Glomerular visceral epithelial cell (primary cell): ENCODE results near the gene PPP2R2B.
A peak's percentile ranks its signal among the peaks of the same experiment; 100 is the strongest.

Experiments used
- DNase-seq: peaks from one replicate; pipeline ENCODE4 v3.0.0-alpha.2; 2016; ENCODE audit errors: extremely low spot score

PPP2R2B gene

DNA sequence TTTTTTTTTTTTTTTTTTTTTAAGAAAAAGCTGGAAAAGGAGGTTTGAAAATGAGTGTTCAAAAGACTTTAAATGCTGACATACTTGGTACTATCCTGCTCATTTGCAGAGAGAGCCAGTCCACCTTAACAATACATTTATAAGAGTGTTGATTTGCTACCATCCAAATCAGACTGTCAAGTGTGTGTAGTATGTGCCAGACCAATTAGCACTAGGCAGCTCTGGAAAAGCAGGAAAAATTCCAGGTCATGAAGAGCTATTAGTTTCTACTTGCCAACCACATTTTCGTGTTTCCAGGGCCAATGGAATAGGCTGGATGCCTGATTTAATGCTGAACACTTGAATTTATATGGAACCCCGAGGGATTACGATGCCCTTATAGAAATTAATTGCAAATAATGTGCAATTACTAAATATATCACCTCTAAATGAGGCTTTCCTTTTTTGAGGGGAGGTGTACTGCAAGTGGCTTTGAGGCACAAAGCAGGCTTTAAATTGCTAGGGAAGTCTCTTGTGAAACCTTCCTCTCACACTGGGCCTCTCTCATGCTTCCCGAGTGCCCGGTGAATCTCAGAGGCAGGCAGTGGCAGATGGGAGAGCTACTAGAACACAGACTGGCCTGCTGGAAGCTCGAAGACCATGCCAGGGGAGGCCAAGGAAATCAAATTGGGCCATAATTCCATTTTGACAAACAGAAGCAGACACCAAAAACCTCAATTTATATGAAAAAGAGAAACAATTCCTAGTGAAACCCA, 178.7 kb downstream of the PPP2R2B start:
- DNase-seq, result no peak

DNA sequence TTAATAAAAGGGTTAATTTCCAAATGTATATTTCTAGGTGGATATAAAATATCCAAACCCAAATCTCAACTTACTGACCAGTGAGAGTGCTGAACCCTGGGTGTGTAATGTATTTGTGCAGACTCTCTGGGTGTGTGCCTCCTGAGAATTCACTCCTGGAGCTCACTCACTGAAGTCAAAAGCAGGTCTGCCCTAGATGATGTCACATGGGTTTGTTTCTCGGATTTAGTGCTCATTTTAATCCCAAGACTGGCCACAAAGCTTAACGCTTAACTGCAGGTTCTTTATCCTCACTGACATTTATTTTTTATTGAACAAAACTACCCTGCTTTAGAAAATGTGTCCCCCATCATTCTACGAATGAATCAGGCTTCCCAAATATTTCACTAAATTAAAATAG, 179.4 kb downstream of the PPP2R2B start:
- DNase-seq, result no peak

- no peak for DNase-seq
Observed at GRCh38 chr5:146698651-146699050, 179.9 kb downstream of the PPP2R2B start.

DNA sequence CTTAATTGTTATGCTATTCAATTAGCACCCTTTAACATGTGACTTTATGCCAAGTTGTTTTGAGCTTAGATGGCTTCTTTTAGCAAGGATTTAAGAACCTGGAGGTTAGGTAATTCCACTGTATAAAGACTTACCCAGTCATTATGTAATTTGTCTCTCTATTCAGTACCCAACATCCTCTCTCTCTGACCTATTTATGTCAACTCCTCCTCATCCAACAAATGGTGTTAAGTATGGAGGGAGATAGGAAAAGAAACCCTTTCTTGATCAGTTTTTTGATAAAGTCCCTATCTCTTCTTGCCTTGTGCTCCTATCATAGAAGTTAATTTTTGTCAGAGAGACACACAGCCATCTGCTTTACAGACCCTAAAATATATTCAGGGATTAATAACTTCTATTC, 181.3 kb downstream of the PPP2R2B start:
- DNase-seq, result no peak

DNA sequence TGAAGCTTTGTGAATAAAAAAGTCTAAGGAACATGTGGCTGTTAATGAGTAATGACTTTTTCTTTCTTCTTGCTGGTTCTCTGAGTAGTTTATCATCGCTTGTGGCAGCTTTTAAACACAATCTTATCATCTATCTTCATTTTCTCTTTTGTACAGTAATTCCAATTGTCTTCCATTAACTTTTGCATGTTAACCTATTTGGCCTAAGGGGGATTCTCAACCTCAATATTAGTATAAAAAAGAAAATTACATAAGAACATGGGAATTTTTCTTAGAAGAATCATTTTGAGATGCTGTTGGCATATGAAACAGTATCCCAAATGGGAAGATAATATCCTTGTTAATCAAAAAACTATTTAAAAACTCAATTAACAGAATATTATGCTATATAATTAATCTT, 182.9 kb downstream of the PPP2R2B start:
- DNase-seq, result no peak

- no peak for DNase-seq
Observed at GRCh38 chr5:146690880-146691355, 187.6 kb downstream of the PPP2R2B start.

DNA sequence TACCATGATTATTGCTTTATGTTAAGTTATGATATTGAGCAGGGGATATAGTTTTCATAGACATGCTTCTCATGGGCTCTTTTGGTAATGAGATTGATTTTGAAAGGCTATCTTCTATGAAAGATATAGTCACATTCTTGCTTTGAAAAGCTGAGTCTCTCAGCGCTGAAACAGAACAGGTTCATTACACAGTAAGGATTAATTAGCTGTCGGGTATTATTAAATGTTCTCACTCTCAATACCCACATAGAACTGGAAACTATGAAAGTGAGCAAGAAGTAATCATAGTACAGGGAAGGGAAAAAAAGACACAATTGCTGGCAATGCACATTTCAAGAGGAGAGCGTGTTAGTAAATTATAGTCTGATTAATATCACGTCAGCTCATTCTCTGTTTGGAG, 190.9 kb downstream of the PPP2R2B start:
- no peak for DNase-seq

DNA sequence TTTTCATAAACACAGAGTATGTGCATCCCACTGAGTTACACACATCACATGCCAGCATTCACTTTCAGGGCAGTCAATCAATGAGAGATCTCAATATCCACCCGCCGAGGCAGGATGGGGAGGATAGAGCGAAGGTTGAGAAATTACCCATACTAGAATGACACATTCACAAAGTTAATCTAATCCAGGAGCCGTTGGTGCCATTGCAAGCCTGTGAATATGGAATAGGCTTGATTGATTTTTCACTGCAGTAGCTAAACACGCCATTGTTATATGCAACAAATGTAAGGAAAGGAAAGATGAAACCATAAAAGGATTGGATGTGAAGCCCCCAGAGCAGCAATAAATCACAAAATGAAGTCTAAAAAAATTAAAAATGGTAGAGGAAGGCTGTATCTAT, 194.7 kb downstream of the PPP2R2B start:
- no peak for DNase-seq

GRCh38 chr5:146682899-146683532, 195.5 kb downstream of the PPP2R2B start:
- no peak for DNase-seq

DNA sequence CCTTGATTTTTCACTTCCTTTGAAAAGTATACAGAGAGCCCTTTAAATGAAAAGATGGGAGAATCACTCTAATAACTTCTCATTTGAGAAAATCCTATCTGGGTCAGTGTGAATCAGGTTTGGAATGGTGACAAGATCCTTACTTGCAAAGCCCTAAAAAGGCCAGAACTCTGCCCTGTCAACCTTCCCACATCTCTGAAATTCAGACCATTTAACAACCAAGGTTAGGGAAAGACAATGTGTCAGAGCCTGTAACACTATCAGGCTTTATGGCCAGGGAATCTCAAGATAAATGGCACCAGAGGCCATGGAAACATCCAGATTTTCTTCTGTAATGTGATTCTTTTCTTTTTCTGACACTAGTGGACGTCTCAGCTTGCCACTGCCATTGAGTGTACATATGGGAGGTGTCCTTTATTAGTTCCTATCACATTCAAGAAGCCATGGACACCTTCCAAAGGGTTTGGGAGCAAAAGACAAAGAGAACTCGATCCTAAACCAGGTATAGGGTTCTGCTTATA, 196.9 kb downstream of the PPP2R2B start:
- no peak for DNase-seq

GRCh38 chr5:146680846-146681584, 197.5 kb downstream of the PPP2R2B start:
- DNase-seq, result no peak

- peak; percentile 20 for DNase-seq
Observed at GRCh38 chr5:146675636-146676035, 202.9 kb downstream of the PPP2R2B start.

GRCh38 chr5:146672866-146673265, 205.7 kb downstream of the PPP2R2B start:
- no peak for DNase-seq

DNA sequence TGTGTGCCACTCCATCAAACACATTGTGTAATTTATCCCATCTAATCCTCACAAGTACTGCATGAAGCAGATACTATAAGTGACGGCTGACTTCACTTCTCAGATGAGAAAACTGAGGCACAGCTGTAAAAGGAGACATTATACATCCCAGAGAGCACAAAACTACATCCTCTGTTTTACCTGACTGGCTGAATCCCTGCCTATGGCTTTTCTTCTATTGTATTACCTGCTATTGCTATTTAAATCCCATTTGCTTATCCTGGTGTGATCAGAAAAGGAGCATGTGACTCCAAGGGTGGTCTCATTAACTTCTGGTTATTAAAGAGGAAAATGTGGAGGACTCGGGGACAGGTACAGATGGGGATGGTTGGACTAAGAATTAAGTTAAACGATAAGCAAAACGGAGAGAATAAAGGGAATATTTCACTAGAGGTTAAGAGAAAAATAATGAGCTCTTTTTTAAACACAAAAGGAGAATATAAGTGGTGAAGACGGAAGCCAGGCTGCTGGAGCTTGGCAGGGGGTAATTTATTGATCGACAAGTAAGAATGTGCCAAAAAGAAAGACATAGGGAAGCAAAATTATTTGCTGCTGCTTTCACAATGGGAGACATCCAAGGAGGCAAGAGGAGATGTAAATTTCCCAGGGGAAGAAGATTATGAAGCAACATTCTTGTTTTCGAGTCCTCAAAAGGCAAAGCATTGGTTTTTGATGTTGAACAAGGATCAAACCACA, 206.8 kb downstream of the PPP2R2B start:
- DNase-seq, result no peak

GRCh38 chr5:146669656-146670055, 208.9 kb downstream of the PPP2R2B start:
- DNase-seq, result no peak

DNA sequence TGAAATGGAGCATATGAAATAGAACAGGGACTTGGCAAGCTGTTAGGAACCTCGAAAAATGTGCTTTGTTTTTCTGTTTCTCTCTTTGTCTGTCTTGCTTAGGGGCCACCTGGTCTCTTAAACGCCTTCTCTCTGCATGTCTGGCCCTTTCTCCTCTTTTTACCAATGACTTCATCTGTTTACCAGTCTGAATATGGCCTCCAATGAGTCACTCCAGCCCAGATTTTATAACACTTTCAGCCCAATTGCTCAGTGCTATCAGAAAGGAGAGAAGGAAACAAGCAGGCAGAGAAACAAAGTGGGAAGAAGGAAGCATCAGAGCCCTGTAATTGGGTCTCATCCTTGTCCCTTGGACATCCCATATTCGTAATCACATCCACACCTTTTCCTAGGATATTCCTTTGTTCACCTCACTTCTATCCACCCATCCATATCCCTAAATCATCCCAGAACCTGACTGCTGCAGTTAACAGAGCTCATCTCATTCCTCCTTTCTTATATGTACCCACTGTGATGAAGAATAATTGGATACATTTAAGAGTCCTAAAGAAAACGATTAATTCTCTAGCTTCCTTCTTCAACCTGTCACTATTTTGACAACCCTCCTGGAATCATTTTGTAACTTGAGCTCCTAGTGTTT, 210.8 kb downstream of the PPP2R2B start:
- DNase-seq, result peak; percentile 13

DNA sequence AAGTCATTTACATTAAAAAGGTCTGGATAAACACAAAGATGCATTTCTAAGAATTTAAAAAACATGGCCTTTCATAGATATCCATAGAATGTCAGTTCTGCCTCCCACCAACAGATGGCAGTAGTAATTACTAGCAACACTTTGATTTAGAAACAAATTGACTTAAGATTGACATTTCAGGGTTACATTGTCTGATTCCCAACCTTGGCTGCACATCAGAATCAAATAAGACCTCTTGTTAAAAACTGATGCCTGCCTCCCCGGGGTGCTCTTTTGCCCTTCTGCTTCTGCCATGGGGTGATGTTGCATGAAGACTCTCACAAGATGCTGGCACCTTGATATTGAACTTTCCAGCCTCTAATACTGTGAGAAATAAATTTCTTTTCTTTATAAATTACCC, 216.3 kb downstream of the PPP2R2B start:
- DNase-seq, result peak; percentile 42

- no peak for DNase-seq
Observed at GRCh38 chr5:146660376-146660960, 218.1 kb downstream of the PPP2R2B start.

DNA sequence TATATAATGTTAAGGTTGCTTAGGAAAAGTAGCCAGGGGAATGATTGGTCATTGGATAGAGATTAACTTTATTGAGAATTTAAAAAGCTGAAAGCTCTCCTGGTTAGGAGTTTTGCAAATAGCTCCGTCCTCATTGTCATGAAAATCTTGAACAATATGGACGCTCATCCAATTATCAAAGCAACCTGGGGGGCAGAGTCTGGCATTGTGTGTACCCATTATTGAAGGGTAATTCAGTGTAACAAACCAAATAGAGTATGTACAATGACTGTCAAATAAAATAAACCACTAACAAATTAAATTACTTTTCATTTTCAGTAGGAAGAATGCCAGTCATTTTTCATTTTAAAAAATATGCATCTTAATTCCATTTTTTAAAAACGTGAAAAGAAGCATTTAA, 218.6 kb downstream of the PPP2R2B start:
- DNase-seq, result no peak

GRCh38 chr5:146656703-146657102, 221.9 kb downstream of the PPP2R2B start:
- no peak for DNase-seq

- DNase-seq, result no peak
Observed at GRCh38 chr5:146653560-146653959, 225.0 kb downstream of the PPP2R2B start.
